K562 (cell line): ENCODE results near the gene KPNA4. TPM values are rescaled to one million over a fixed set of nuclear protein-coding genes. Genes with fewer than 3 reads are reported as not detected.
A peak's percentile ranks its signal among the peaks of the same experiment; 100 is the strongest.
"Not testable (repeated sequence)": the region's sequence is repeated elsewhere in the genome, so short reads cannot be mapped to it uniquely, and the experiment has no call there.

Source experiments
- ATAC-seq: fragments of 200-7000 bp; cut with Tn5 transposase; 3 replicates; pipeline ENCODE4 v1.9.1; 2020; ENCODE audit warnings: moderate library complexity
- BruUV-seq: library from RNA; stranded (reverse); fragments of 400-500 nt; replicated peaks from 2 replicates; lab custom pipeline; 2021; lab: Mats Ljungman, UMichigan
- CTCF ChIA-PET: fragments of 300-600 bp; formaldehyde crosslinking; extraction: SDS; loops from one replicate; lab custom pipeline; 2021; ENCODE audit warnings: low intra/inter-chr PET ratio; lab: Yijun Ruan, JAX
- POLR2A ChIA-PET: fragments of 300-600, 350-650 bp; sonication (Branson Sonifier 250); formaldehyde crosslinking; extraction: SDS; loops from one replicate; lab custom pipeline; 2021; ENCODE audit warnings: antibody characterized with exemption, inconsistent platforms; lab: Yijun Ruan, JAX
- DNase-seq, 4 experiments: peaks; one replicate each; pipeline versions ENCODE4 v3.0.0 to v3.0.0-alpha.2; 2011 to 2018; ENCODE audit warnings: low spot score in 3 of 4, mixed read lengths in 3 of 4; ENCODE audit errors: extremely low read depth in 1 of 4
- FAIRE-seq: peaks from 2 replicates; lab custom pipeline; 2011; peaks lifted over from hg19 to GRCh38; lab: Jason Lieb, UNC
- H2AFZ ChIP-seq: 2 replicates; pipeline ENCODE4 v1.6.0; 2011; ENCODE audit warnings: low read depth, low read length, control low read depth, inconsistent platforms
- H3K27ac ChIP-seq: fragments of 200-600 bp; 3 replicates; pipeline ENCODE4 v1.8.0; 2011; ENCODE audit warnings: low read depth, mild to moderate bottlenecking, control low read depth, inconsistent platforms, low read length, moderate library complexity, mixed read lengths; ENCODE audit errors: extremely low read depth
- H3K27me3 ChIP-seq, 2 experiments: fragments of 300-600 bp in 1 of 2; 2 replicates in 1 of 2; 3 replicates in 1 of 2; pipeline versions ENCODE4 v1.6.0 to v1.8.0; 2011; ENCODE audit warnings: inconsistent platforms in 2 of 2, low read length in 2 of 2, mild to moderate bottlenecking in 1 of 2, mixed read lengths in 1 of 2, moderate library complexity in 1 of 2; ENCODE audit not compliant: control insufficient read depth in 2 of 2, insufficient read depth in 2 of 2
- H3K36me3 ChIP-seq: fragments of 300-600 bp; 3 replicates; pipeline ENCODE4 v1.8.0; 2011; ENCODE audit warnings: mild to moderate bottlenecking, low read length, inconsistent platforms; ENCODE audit not compliant: control insufficient read depth, insufficient read depth
- H3K4me1 ChIP-seq, 2 experiments: fragments of 200-600 bp in 1 of 2; replicated peaks in 1 of 2; 2 replicates in 1 of 2; 3 replicates in 1 of 2; pipeline versions ENCODE4 v1.5.1 to v1.8.0; 2011; ENCODE audit warnings: inconsistent platforms in 2 of 2, low read length in 2 of 2, mild to moderate bottlenecking in 1 of 2, mixed read lengths in 1 of 2, moderate library complexity in 1 of 2; ENCODE audit not compliant: control insufficient read depth in 2 of 2, insufficient read depth in 2 of 2
- H3K4me2 ChIP-seq: 2 replicates; pipeline ENCODE4 v1.6.1; 2011; ENCODE audit warnings: low read length, control low read depth, inconsistent platforms, mixed read lengths; ENCODE audit not compliant: insufficient read depth
- H3K4me3 ChIP-seq: fragments of 200-600 bp; sonication (generic), shearing (Covaris generic); 2 replicates; pipeline ENCODE4 v1.5.1; 2016; ENCODE audit warnings: control low read depth, inconsistent platforms
- H3K79me2 ChIP-seq: fragments of 200-600 bp; 3 replicates; pipeline ENCODE4 v1.8.0; 2011; ENCODE audit warnings: low read length, inconsistent platforms; ENCODE audit not compliant: control insufficient read depth, insufficient read depth
- H3K9ac ChIP-seq, 2 experiments: 2 replicates each; pipeline versions ENCODE4 v1.6.0 to v1.6.1; 2011; ENCODE audit warnings: low read depth in 2 of 2, low read length in 2 of 2, control low read depth in 1 of 2, inconsistent platforms in 1 of 2, mild to moderate bottlenecking in 1 of 2, mixed read lengths in 1 of 2; ENCODE audit not compliant: insufficient read depth in 1 of 2
- H3K9me1 ChIP-seq: one replicate; pipeline ENCODE4 v1.6.0; 2011; ENCODE audit warnings: inconsistent platforms, mild to moderate bottlenecking, low read length, moderate library complexity; ENCODE audit not compliant: control insufficient read depth, insufficient read depth
- H3K9me3 ChIP-seq: replicated peaks from 2 replicates; pipeline ENCODE4 v1.5.1; 2011; ENCODE audit warnings: low read depth, low read length, inconsistent platforms; ENCODE audit not compliant: control insufficient read depth, insufficient read depth
- H4K20me1 ChIP-seq: replicated peaks from 2 replicates; pipeline ENCODE4 v1.6.1; 2011; ENCODE audit warnings: low read length, inconsistent platforms, mixed read lengths; ENCODE audit not compliant: control insufficient read depth, insufficient read depth
- PRDM10 ChIP-seq: fragments of 450-650 bp; IDR thresholded peaks from 2 replicates; pipeline ENCODE4 v1.6.1; 2018; ENCODE audit not compliant: partially characterized antibody
- WGBS: fragments of 100-300 bp; shearing (Covaris generic); methylation state at CpG from one replicate; pipeline ENCODE4 v1.1.6; 2016; ENCODE audit warnings: low coverage, mixed read lengths; ENCODE audit not compliant: insufficient coverage; ENCODE audit errors: missing lambda C conversion rate; 5-methylcytosine and 5-hydroxymethylcytosine counted together
- in situ Hi-C: fragments of 300-500 bp; cut with MboI; formaldehyde crosslinking; loops from 4 replicates; pipeline ENCODE4 v1.15.0; 2018; ENCODE audit warnings: inconsistent platforms, mixed read lengths
- intact Hi-C: fragments of 100-400 bp; cut with micrococcal nuclease; formaldehyde crosslinking; loops from 2 replicates; pipeline ENCODE4 v1.14.2; 2022
- polyA plus RNA-seq, 8 experiments: library from polyadenylated mRNA; depleted of rRNA in 4 of 8; stranded (reverse) in 5 of 8; unstranded in 3 of 8; fragments of >200 nt; fragmentation: Nextera tagmentation in 2 of 8; fragmentation: Illumina TruSeq in 1 of 8; extraction: Ambion mirVana in 2 of 8; extraction: Trizol in 1 of 8; gene quantifications; 2 replicates each; pipeline versions ENCODE4 v1.2.1 to v1.2.3, GENCODE V29; 2011 to 2014; ENCODE audit warnings: inconsistent platforms in 1 of 8, missing spikeins in 1 of 8
- total RNA-seq, 7 experiments: library from RNA; depleted of rRNA in 6 of 7; stranded (reverse); fragments of >200 nt in 6 of 7; fragmentation: Illumina TruSeq in 2 of 7; extraction: Trizol in 2 of 7; gene quantifications; 2 replicates each; pipeline versions ENCODE4 v1.2.1 to v1.2.3, GENCODE V29; 2011 to 2021; ENCODE audit warnings: low replicate concordance in 1 of 7

The KPNA4 gene
- total and polyA plus RNA-seq, 9 of the 15 experiments (the other 6 are each of a cell fraction or from before 2014, with no cell fraction given), result 13.9 to 66.6 (median 34.5) TPM

GRCh38 chr3:160573955-160574525 is 8.7 kb upstream of the KPNA4 start:
- 52% methylated on average over 15 of the region's 35 CpGs for WGBS
- H3K4me3 ChIP-seq, H3K9ac ChIP-seq, H3K27me3 ChIP-seq, H3K27ac ChIP-seq, H4K20me1 ChIP-seq, FAIRE-seq, H3K9me1 ChIP-seq, DNase-seq, H3K9me3 ChIP-seq, H3K79me2 ChIP-seq, H3K4me1 ChIP-seq, ATAC-seq, H3K36me3 ChIP-seq, in situ Hi-C loops, intact Hi-C loops, CTCF ChIA-PET, BruUV-seq, H2AFZ ChIP-seq, H3K4me2 ChIP-seq: not testable (repeated sequence)
- TF ChIP-seq PRDM10, result peak; percentile 59
- POLR2A ChIA-PET, result interaction anchor here (1.2 kb wide), 1 partner anchor 20 kb away, joined by 4 read pairs; no protein-coding TSS in a partner anchor
